Keratinocyte (primary cell): Measurements from ENCODE around the gene LRCOL1. TPM values are rescaled to one million over a fixed set of nuclear protein-coding genes. Genes with fewer than 3 reads are reported as not detected.

ENCODE experiments used
- DNase-seq: peaks from one replicate; pipeline ENCODE4 v3.0.0-alpha.2; 2011; ENCODE audit warnings: low read depth, missing footprints, low spot score
- FAIRE-seq: peaks from 2 replicates; lab custom pipeline; 2011; peaks lifted over from hg19 to GRCh38; lab: Jason Lieb, UNC
- H2AFZ ChIP-seq: 2 replicates; pipeline ENCODE4 v1.6.0; 2012; ENCODE audit warnings: low read length, control low read depth, inconsistent platforms; ENCODE audit not compliant: control insufficient read depth
- H3K27ac ChIP-seq: 2 replicates; pipeline ENCODE4 v1.5.1; 2011; ENCODE audit warnings: low read length; ENCODE audit not compliant: control insufficient read depth, insufficient read depth
- H3K27me3 ChIP-seq: 3 replicates; pipeline ENCODE4 v1.6.0; 2011; ENCODE audit warnings: low read length; ENCODE audit not compliant: control insufficient read depth, insufficient read depth; ENCODE audit errors: extremely low read depth
- H3K36me3 ChIP-seq, 2 experiments: 2 replicates in 1 of 2; 3 replicates in 1 of 2; pipeline ENCODE4 v1.5.1; 2011; ENCODE audit warnings: low read length in 2 of 2, mild to moderate bottlenecking in 1 of 2; ENCODE audit not compliant: control insufficient read depth in 2 of 2, insufficient read depth in 2 of 2; ENCODE audit errors: extremely low read depth in 1 of 2
- H3K4me1 ChIP-seq: 3 replicates; pipeline ENCODE4 v1.5.1; 2011; ENCODE audit warnings: low read length; ENCODE audit not compliant: control insufficient read depth, insufficient read depth; ENCODE audit errors: extremely low read depth
- H3K4me2 ChIP-seq: 3 replicates; pipeline ENCODE4 v1.6.0; 2011; ENCODE audit warnings: low read depth, low read length; ENCODE audit not compliant: control insufficient read depth, insufficient read depth; ENCODE audit errors: extremely low read depth
- H3K4me3 ChIP-seq, 3 experiments: fragments of 200-600 bp in 1 of 3; sonication (generic) in 1 of 3; 2 replicates in 2 of 3; 3 replicates in 1 of 3; pipeline ENCODE4 v1.5.1; 2011 to 2016; ENCODE audit warnings: low read length in 3 of 3, mild to moderate bottlenecking in 3 of 3, control low read depth in 2 of 3, inconsistent platforms in 1 of 3, low read depth in 1 of 3, mixed read lengths in 1 of 3, mixed run types in 1 of 3, moderate library complexity in 1 of 3; ENCODE audit not compliant: control insufficient read depth in 2 of 3, insufficient read depth in 2 of 3; ENCODE audit errors: extremely low read depth in 1 of 3
- H3K79me2 ChIP-seq: 2 replicates; pipeline ENCODE4 v1.6.0; 2012; ENCODE audit warnings: low read length; ENCODE audit not compliant: control insufficient read depth, insufficient read depth
- H3K9ac ChIP-seq: 3 replicates; pipeline ENCODE4 v1.6.0; 2011; ENCODE audit warnings: low read length; ENCODE audit not compliant: control insufficient read depth, insufficient read depth; ENCODE audit errors: extremely low read depth
- H3K9me1 ChIP-seq: 3 replicates; pipeline ENCODE4 v1.6.0; 2011; ENCODE audit warnings: low read length; ENCODE audit not compliant: control insufficient read depth, insufficient read depth; ENCODE audit errors: extremely low read depth
- H3K9me3 ChIP-seq: 2 replicates; pipeline ENCODE4 v1.5.1; 2012; ENCODE audit warnings: low read depth, low read length; ENCODE audit not compliant: control insufficient read depth
- H4K20me1 ChIP-seq: 3 replicates; pipeline ENCODE4 v1.6.0; 2011; ENCODE audit warnings: low read length; ENCODE audit not compliant: control insufficient read depth, insufficient read depth; ENCODE audit errors: extremely low read depth
- EZH2 ChIP-seq: IDR thresholded peaks from one replicate; pipeline ENCODE4 v1.6.1; 2012; ENCODE audit warnings: inconsistent platforms, mild to moderate bottlenecking, low read length, moderate library complexity
- dilution Hi-C: fragments of 300-500 bp; cut with MboI; formaldehyde crosslinking; loops from one replicate; pipeline ENCODE4 v1.7.0; 2020; ENCODE audit warnings: low sequenced_read_pairs; ENCODE audit not compliant: extremely low pct_ligation_motif_present
- polyA plus RNA-seq, 5 experiments: library from polyadenylated mRNA; depleted of rRNA in 3 of 5; stranded (reverse) in 3 of 5; stranded (forward) in 1 of 5; unstranded in 1 of 5; fragments of >200 nt; gene quantifications; 1 replicate in 1 of 5; 2 replicates in 3 of 5; 3 replicates in 1 of 5; pipeline versions ENCODE4 v1.2.1 to v1.2.3, GENCODE V29; 2011 to 2012; ENCODE audit warnings: missing spikeins in 2 of 5, low read depth in 1 of 5, low replicate concordance in 1 of 5
- TF ChIP-seq, protein P1 (sequence below), 3 experiments: IDR thresholded peaks in 1 of 3; conservative IDR thresholded peaks in 1 of 3; optimal IDR thresholded peaks in 1 of 3; 2 replicates in 2 of 3; 3 replicates in 1 of 3; pipeline versions ENCODE3 to v1.5.1; 2011; ENCODE audit warnings: low read length in 3 of 3, mild to moderate bottlenecking in 3 of 3, moderate library complexity in 2 of 3, control low read depth in 1 of 3, inconsistent platforms in 1 of 3; ENCODE audit not compliant: insufficient read depth in 2 of 3; ENCODE audit errors: extremely low read depth in 1 of 3

Gene LRCOL1
- polyA plus RNA-seq, 1 donor (not counting 4 experiments of a cell fraction or from before 2014, with no cell fraction given) = not detected

DNA sequence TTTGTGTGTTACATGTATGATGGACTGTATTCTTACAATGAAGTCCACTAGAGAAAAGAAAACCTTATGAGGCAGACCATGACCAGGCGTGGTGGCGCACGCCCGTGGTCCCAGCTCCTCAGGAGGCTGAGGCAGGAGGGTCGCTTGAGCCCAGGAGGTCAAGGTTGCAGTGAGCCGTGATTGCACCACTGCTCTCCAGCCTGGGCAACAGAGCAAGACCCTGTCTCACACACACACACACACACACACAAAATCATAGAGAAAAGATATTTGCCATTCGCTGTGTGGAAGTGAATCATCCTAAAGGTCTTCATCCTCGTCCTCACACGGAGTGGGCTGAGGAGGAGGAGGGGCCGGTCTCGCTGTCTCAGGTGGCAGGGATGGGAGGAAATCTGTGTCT lies 32.3 kb downstream of the LRCOL1 start:
- Histone ChIP-seq H3K9ac (no peak overlapping the region), H3K4me2 (no peak overlapping the region), H3K9me3 (no peaks in the 10 kb centered on the region), H4K20me1 (no peaks in the 10 kb centered on the region), H3K4me1 (no peaks in the 10 kb centered on the region), H3K9me1 (no peaks in the 10 kb centered on the region), H3K27ac (no peak overlapping the region), H3K27me3 (no peaks in the 10 kb centered on the region), H3K79me2 (no peaks in the 10 kb centered on the region), H3K4me3 (no peak overlapping the region), H2AFZ (no peak overlapping the region), H3K36me3 (peaks cover 4 to 18% of the 10 kb centered on the region in 2 experiments)
- DNase-seq (no peak), FAIRE-seq (no peak)
- no peak for TF ChIP-seq EZH2
- TF ChIP-seq, protein P1, sequence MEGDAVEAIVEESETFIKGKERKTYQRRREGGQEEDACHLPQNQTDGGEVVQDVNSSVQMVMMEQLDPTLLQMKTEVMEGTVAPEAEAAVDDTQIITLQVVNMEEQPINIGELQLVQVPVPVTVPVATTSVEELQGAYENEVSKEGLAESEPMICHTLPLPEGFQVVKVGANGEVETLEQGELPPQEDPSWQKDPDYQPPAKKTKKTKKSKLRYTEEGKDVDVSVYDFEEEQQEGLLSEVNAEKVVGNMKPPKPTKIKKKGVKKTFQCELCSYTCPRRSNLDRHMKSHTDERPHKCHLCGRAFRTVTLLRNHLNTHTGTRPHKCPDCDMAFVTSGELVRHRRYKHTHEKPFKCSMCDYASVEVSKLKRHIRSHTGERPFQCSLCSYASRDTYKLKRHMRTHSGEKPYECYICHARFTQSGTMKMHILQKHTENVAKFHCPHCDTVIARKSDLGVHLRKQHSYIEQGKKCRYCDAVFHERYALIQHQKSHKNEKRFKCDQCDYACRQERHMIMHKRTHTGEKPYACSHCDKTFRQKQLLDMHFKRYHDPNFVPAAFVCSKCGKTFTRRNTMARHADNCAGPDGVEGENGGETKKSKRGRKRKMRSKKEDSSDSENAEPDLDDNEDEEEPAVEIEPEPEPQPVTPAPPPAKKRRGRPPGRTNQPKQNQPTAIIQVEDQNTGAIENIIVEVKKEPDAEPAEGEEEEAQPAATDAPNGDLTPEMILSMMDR (optimal IDR thresholded peaks at IDR 0.05 in 1 of 3, IDR thresholded peaks at IDR 0.05 in 1 of 3, conservative IDR thresholded peaks at IDR 0.05 in 1 of 3; ENCODE audit: extremely low read depth in 1 of 3, insufficient read depth in 2 of 3, low read length in 3 of 3) = no peak
- dilution Hi-C loops = no loop called here

GRCh38 chr12:132577191-132577920 lies 33.0 kb downstream of the LRCOL1 start:
- Histone ChIP-seq H3K36me3 (peaks cover 4 to 20% of the 10 kb centered on the region in 2 experiments), H3K4me2 (no peak overlapping the region), H3K4me3 (no peak overlapping the region), H3K9ac (no peak overlapping the region), H3K9me3 (no peaks in the 10 kb centered on the region), H3K27ac (no peak overlapping the region), H3K27me3 (no peaks in the 10 kb centered on the region), H2AFZ (no peak overlapping the region), H3K4me1 (no peaks in the 10 kb centered on the region), H4K20me1 (no peaks in the 10 kb centered on the region), H3K79me2 (no peaks in the 10 kb centered on the region), H3K9me1 (no peaks in the 10 kb centered on the region)
- dilution Hi-C loops = no loop called here
- DNase-seq (no peak), FAIRE-seq (no peak)
- TF ChIP-seq, protein P1 (optimal IDR thresholded peaks at IDR 0.05 in 1 of 3, IDR thresholded peaks at IDR 0.05 in 1 of 3, conservative IDR thresholded peaks at IDR 0.05 in 1 of 3; ENCODE audit: extremely low read depth in 1 of 3, insufficient read depth in 2 of 3, low read length in 3 of 3) = no peak
